ENCODE results near the gene VASN. TPM values are rescaled to one million over a fixed set of nuclear protein-coding genes. Genes with fewer than 3 reads are reported as not detected.

VASN gene
- total and polyA plus RNA-seq, 5 donors: 10.7 to 21.3 (median 12.2) TPM

- 79% methylated on average over 21 of the region's 21 CpGs for WGBS
- Histone ChIP-seq H3K4me1 (ENCODE audit: control insufficient read depth, insufficient read depth, low read length) (peaks cover 8% of the 10 kb centered on the region), H3K27me3 (ENCODE audit: control insufficient read depth, insufficient read depth) (no peaks in the 10 kb centered on the region), H3K9me3 (ENCODE audit: control insufficient read depth, low read length) (no peaks in the 10 kb centered on the region), H3K27ac (ENCODE audit: low read length) (no peak overlapping the region), H3K4me3 (ENCODE audit: low read length) (no peak overlapping the region)
- intact Hi-C loops (cut with DNase I): no loop called here
- no peak for ATAC-seq
- peak in 2 of 3 donors; percentile 14 to 68 for DNase-seq
These were observed 11.2 kb downstream of the VASN start for GRCh38 chr16:4382795-4383357.

GRCh38 chr16:4383591-4384444 is 12.2 kb downstream of the VASN start:
- no peak overlapping the region for H3K4me3 ChIP-seq (ENCODE audit: low read length)
- 89% methylated on average over 12 of the region's 12 CpGs for WGBS
- peaks cover 1% of the 10 kb centered on the region for H3K4me1 ChIP-seq (ENCODE audit: control insufficient read depth, insufficient read depth, low read length)
- DNase-seq (peak in 2 of 3 donors; percentile 10 to 59), ATAC-seq (no peak)
- H3K9me3 ChIP-seq (ENCODE audit: control insufficient read depth, low read length): no peaks in the 10 kb centered on the region
- intact Hi-C loops (cut with DNase I): no loop called here
- no peaks in the 10 kb centered on the region for H3K27me3 ChIP-seq (ENCODE audit: control insufficient read depth, insufficient read depth)
- no peak overlapping the region for H3K27ac ChIP-seq (ENCODE audit: low read length)

- Histone ChIP-seq H3K27me3 (ENCODE audit: control insufficient read depth, insufficient read depth) (no peaks in the 10 kb centered on the region), H3K9me3 (ENCODE audit: control insufficient read depth, low read length) (no peaks in the 10 kb centered on the region), H3K4me1 (ENCODE audit: control insufficient read depth, insufficient read depth, low read length) (peaks cover 2% of the 10 kb centered on the region), H3K4me3 (ENCODE audit: low read length) (no peak overlapping the region), H3K27ac (ENCODE audit: low read length) (no peak overlapping the region)
- DNase-seq (peak; percentile 39 to 81 (median 76)), ATAC-seq (no peak)
- 54% methylated on average over 20 of the region's 20 CpGs for WGBS
- intact Hi-C loops (cut with DNase I): no loop called here
These were observed 12.9 kb downstream of the VASN start for GRCh38 chr16:4384509-4384942.

- no peak for ATAC-seq
- H3K27ac ChIP-seq (ENCODE audit: low read length): no peak overlapping the region
These were observed 13.6 kb downstream of the VASN start for GRCh38 chr16:4385066-4385788.

GRCh38 chr16:4385789-4386450 is 14.3 kb downstream of the VASN start:
- intact Hi-C loops (cut with DNase I): no loop called here
- Histone ChIP-seq H3K27me3 (ENCODE audit: control insufficient read depth, insufficient read depth) (no peaks in the 10 kb centered on the region), H3K27ac (ENCODE audit: low read length) (no peak overlapping the region), H3K9me3 (ENCODE audit: control insufficient read depth, low read length) (no peaks in the 10 kb centered on the region), H3K4me1 (ENCODE audit: control insufficient read depth, insufficient read depth, low read length) (peaks cover 2% of the 10 kb centered on the region), H3K4me3 (ENCODE audit: low read length) (no peak overlapping the region)
- peak in 2 of 3 donors; percentile 21 to 62 for DNase-seq
- 67% methylated on average over 11 of the region's 11 CpGs for WGBS
- no peak for ATAC-seq

More at GRCh38 chr16:4385066-4385788, 13.6 kb downstream of the VASN start:
- no peak overlapping the region for H3K4me3 ChIP-seq (ENCODE audit: low read length)
- intact Hi-C loops (cut with DNase I): no loop called here
- no peaks in the 10 kb centered on the region for H3K27me3 ChIP-seq (ENCODE audit: control insufficient read depth, insufficient read depth)
- peaks cover 2% of the 10 kb centered on the region for H3K4me1 ChIP-seq (ENCODE audit: control insufficient read depth, insufficient read depth, low read length)
- no peaks in the 10 kb centered on the region for H3K9me3 ChIP-seq (ENCODE audit: control insufficient read depth, low read length)
- 80% methylated on average over 20 of the region's 20 CpGs for WGBS
- peak in 2 of 3 donors; percentile 27 to 65 for DNase-seq

- 65% methylated on average over 8 of the region's 8 CpGs for WGBS
- Histone ChIP-seq H3K27me3 (ENCODE audit: control insufficient read depth, insufficient read depth) (no peaks in the 10 kb centered on the region), H3K9me3 (ENCODE audit: control insufficient read depth, low read length) (no peaks in the 10 kb centered on the region), H3K27ac (ENCODE audit: low read length) (no peak overlapping the region), H3K4me1 (ENCODE audit: control insufficient read depth, insufficient read depth, low read length) (peaks cover 2% of the 10 kb centered on the region), H3K4me3 (ENCODE audit: low read length) (no peak overlapping the region)
- intact Hi-C loops (cut with DNase I): no loop called here
- ATAC-seq (peak in 1 of 2 donors; percentile 9), DNase-seq (peak; percentile 49 to 76 (median 76))
These were observed 14.8 kb downstream of the VASN start for GRCh38 chr16:4386451-4386805.

GRCh38 chr16:4386951-4387565 is 15.4 kb downstream of the VASN start:
- 73% methylated on average over 10 of the region's 10 CpGs for WGBS
- Histone ChIP-seq H3K9me3 (ENCODE audit: control insufficient read depth, low read length) (no peaks in the 10 kb centered on the region), H3K4me3 (ENCODE audit: low read length) (no peak overlapping the region), H3K27me3 (ENCODE audit: control insufficient read depth, insufficient read depth) (no peaks in the 10 kb centered on the region), H3K4me1 (ENCODE audit: control insufficient read depth, insufficient read depth, low read length) (peaks cover 2% of the 10 kb centered on the region), H3K27ac (ENCODE audit: low read length) (no peak overlapping the region)
- DNase-seq (peak; percentile 33 to 63 (median 63)), ATAC-seq (no peak)
- intact Hi-C loops (cut with DNase I): no loop called here

GRCh38 chr16:4387781-4388180 is 16.1 kb downstream of the VASN start:
- DNase-seq (peak; percentile 23 to 69 (median 49)), ATAC-seq (no peak)
- intact Hi-C loops (cut with DNase I): no loop called here

GRCh38 chr16:4388271-4389021 is 16.8 kb downstream of the VASN start:
- no peak overlapping the region for H3K4me3 ChIP-seq (ENCODE audit: low read length)
- peak; percentile 25 to 58 for ATAC-seq
- peak; percentile 72 to 88 (median 83) for DNase-seq
- peaks cover 2% of the 10 kb centered on the region for H3K4me1 ChIP-seq (ENCODE audit: control insufficient read depth, insufficient read depth, low read length)
- no peaks in the 10 kb centered on the region for H3K9me3 ChIP-seq (ENCODE audit: control insufficient read depth, low read length)
- intact Hi-C loops (cut with DNase I): no loop called here
- WGBS: 68% methylated on average over 19 of the region's 19 CpGs
- peak overlapping the region; percentile 62 for H3K27ac ChIP-seq (ENCODE audit: low read length)
- no peaks in the 10 kb centered on the region for H3K27me3 ChIP-seq (ENCODE audit: control insufficient read depth, insufficient read depth)

More at GRCh38 chr16:4387781-4388180, 16.1 kb downstream of the VASN start:
- Histone ChIP-seq H3K9me3 (ENCODE audit: control insufficient read depth, low read length) (no peaks in the 10 kb centered on the region), H3K4me1 (ENCODE audit: control insufficient read depth, insufficient read depth, low read length) (peaks cover 2% of the 10 kb centered on the region), H3K4me3 (ENCODE audit: low read length) (no peak overlapping the region), H3K27ac (ENCODE audit: low read length) (no peak overlapping the region), H3K27me3 (ENCODE audit: control insufficient read depth, insufficient read depth) (no peaks in the 10 kb centered on the region)
- 91% methylated on average over 20 of the region's 20 CpGs for WGBS

Data from right cardiac atrium (tissue), 5 donors.